Neutrophil (primary cell): Measurements from ENCODE around the gene LIPF.
"Not testable (repeated sequence)": the region's sequence is repeated elsewhere in the genome, so short reads cannot be mapped to it uniquely, and the experiment has no call there.

ENCODE experiments used
- H3K27ac ChIP-seq: fragments of 200-600 bp; sonication (generic); 2 replicates; pipeline ENCODE4 v1.5.1; 2016; ENCODE audit warnings: mild to moderate bottlenecking, moderate library complexity
- H3K27me3 ChIP-seq: fragments of 200-600 bp; sonication (generic); 2 replicates; pipeline ENCODE4 v1.6.0; 2016; ENCODE audit warnings: mild to moderate bottlenecking
- H3K36me3 ChIP-seq: fragments of 200-600 bp; sonication (generic); 2 replicates; pipeline ENCODE4 v1.5.1; 2017
- H3K4me1 ChIP-seq, 2 experiments: fragments of 200-600 bp in 1 of 2; sonication (generic) in 1 of 2; 1 replicate in 1 of 2; 2 replicates in 1 of 2; pipeline versions ENCODE4 v1.5.1 to v1.6.1; 2013 to 2016; ENCODE audit warnings: low read depth in 1 of 2, low read length in 1 of 2, mild to moderate bottlenecking in 1 of 2, moderate library complexity in 1 of 2; ENCODE audit not compliant: control insufficient read depth in 1 of 2, insufficient read depth in 1 of 2
- H3K4me3 ChIP-seq, 2 experiments: fragments of 200-600 bp in 1 of 2; sonication (generic) in 1 of 2; 1 replicate in 1 of 2; 2 replicates in 1 of 2; pipeline ENCODE4 v1.5.1; 2013 to 2016; ENCODE audit warnings: low read depth in 1 of 2, low read length in 1 of 2, mild to moderate bottlenecking in 1 of 2, moderate library complexity in 1 of 2
- H3K9me3 ChIP-seq: fragments of 200-600 bp; sonication (generic); 2 replicates; pipeline ENCODE4 v1.5.1; 2016
- TF ChIP-seq, protein P1 (sequence below): fragments of 200-600 bp; sonication (generic); IDR thresholded peaks from 2 replicates; pipeline ENCODE4 v1.5.1; 2016; ENCODE audit warnings: antibody characterized with exemption

Gene LIPF

DNA sequence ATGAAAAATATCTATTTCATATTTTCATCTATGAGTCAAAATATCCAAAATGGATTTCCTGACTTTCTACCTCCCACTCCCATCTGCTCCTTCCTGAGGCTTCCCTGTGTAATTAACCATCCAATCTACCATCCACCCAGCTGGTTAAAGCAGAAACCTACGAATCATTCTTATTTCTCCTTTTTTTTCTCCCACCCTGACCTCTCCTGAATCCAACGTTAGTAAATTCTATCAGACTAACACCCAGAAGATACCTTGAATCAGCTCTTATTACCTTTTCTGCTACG lies 3.7 kb upstream of the LIPF start:
- H3K4me3 ChIP-seq: no peak overlapping the region
- H3K27me3 ChIP-seq: no peaks in the 10 kb centered on the region
- no peaks in the 10 kb centered on the region for H3K36me3 ChIP-seq
- no peaks in the 10 kb centered on the region for H3K9me3 ChIP-seq
- H3K27ac ChIP-seq: no peak overlapping the region
- TF ChIP-seq, protein P1, sequence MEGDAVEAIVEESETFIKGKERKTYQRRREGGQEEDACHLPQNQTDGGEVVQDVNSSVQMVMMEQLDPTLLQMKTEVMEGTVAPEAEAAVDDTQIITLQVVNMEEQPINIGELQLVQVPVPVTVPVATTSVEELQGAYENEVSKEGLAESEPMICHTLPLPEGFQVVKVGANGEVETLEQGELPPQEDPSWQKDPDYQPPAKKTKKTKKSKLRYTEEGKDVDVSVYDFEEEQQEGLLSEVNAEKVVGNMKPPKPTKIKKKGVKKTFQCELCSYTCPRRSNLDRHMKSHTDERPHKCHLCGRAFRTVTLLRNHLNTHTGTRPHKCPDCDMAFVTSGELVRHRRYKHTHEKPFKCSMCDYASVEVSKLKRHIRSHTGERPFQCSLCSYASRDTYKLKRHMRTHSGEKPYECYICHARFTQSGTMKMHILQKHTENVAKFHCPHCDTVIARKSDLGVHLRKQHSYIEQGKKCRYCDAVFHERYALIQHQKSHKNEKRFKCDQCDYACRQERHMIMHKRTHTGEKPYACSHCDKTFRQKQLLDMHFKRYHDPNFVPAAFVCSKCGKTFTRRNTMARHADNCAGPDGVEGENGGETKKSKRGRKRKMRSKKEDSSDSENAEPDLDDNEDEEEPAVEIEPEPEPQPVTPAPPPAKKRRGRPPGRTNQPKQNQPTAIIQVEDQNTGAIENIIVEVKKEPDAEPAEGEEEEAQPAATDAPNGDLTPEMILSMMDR: no peak
- no peaks in the 10 kb centered on the region for H3K4me1 ChIP-seq

- no peaks in the 10 kb centered on the region for H3K36me3 ChIP-seq
- H3K27ac ChIP-seq: no peak overlapping the region
- H3K4me1 ChIP-seq: no peaks in the 10 kb centered on the region
- no peaks in the 10 kb centered on the region for H3K27me3 ChIP-seq
- no peaks in the 10 kb centered on the region for H3K9me3 ChIP-seq
- TF ChIP-seq, protein P1: no peak
- H3K4me3 ChIP-seq: no peak overlapping the region
These were observed 3.2 kb upstream of the LIPF start for GRCh38 chr10:88661018-88661417.

GRCh38 chr10:88661577-88661976 lies 2.7 kb upstream of the LIPF start:
- Histone ChIP-seq H3K27ac (no peak overlapping the region), H3K9me3 (no peaks in the 10 kb centered on the region), H3K4me1 (no peaks in the 10 kb centered on the region), H3K4me3 (no peak overlapping the region), H3K36me3 (no peaks in the 10 kb centered on the region), H3K27me3 (no peaks in the 10 kb centered on the region)
- TF ChIP-seq, protein P1: no peak

GRCh38 chr10:88663153-88663552 lies 1.1 kb upstream of the LIPF start:
- H3K4me3 ChIP-seq, H3K9me3 ChIP-seq, H3K4me1 ChIP-seq, H3K27me3 ChIP-seq, H3K36me3 ChIP-seq, H3K27ac ChIP-seq: not testable (repeated sequence)

DNA sequence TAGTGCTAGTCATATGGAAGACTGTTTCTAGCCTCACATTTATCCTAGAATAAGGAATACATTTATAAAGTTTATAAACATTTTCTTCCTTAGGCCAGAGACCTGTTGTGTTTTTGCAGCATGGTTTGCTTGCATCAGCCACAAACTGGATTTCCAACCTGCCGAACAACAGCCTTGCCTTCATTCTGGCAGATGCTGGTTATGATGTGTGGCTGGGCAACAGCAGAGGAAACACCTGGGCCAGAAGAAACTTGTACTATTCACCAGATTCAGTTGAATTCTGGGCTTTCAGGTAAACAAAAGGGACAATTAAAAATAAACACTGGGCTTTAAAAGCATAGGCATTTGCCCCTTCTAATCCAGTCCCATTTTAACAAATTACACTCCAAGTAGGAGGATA lies 4.2 kb downstream of the LIPF start:
- Histone ChIP-seq H3K36me3 (no peaks in the 10 kb centered on the region), H3K9me3 (no peaks in the 10 kb centered on the region), H3K27ac (no peak overlapping the region), H3K4me1 (no peaks in the 10 kb centered on the region), H3K27me3 (no peaks in the 10 kb centered on the region), H3K4me3 (no peak overlapping the region)
- TF ChIP-seq, protein P1: no peak

DNA sequence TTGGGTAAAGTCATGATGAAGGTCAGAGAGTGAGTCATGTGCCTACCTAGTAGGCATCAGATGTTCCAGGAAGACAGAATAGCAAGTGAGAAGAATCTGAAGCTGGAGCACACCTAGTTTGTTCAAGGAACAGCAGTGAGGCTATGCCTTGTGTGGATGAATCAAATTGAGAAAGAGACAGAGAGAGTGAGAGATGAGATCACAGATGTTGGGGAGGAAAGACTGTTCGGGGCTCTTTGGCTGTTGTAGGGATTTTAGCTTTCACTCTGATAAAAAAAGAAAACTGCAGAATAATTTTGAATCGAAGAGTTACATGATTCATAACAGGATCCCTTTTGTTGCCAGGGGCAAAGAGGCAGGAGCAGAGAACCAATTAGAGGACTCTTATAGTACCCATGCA lies 6.3 kb downstream of the LIPF start:
- no peaks in the 10 kb centered on the region for H3K27me3 ChIP-seq
- H3K4me3 ChIP-seq: no peak overlapping the region
- no peaks in the 10 kb centered on the region for H3K9me3 ChIP-seq
- H3K27ac ChIP-seq: no peak overlapping the region
- no peaks in the 10 kb centered on the region for H3K36me3 ChIP-seq
- TF ChIP-seq, protein P1: no peak
- H3K4me1 ChIP-seq: no peaks in the 10 kb centered on the region
